ELF-1 (cell line): ENCODE results near the gene LRAT.
A peak's percentile ranks its signal among the peaks of the same experiment; 100 is the strongest.

Experiments used
- DNase-seq: peaks from one replicate; pipeline ENCODE4 v3.0.0-alpha.2; 2016; ENCODE audit warnings: low read depth, low spot score

Gene LRAT

GRCh38 chr4:154760895-154761294, 17.1 kb downstream of the LRAT start:
- no peak for DNase-seq

- DNase-seq = no peak
Measured at GRCh38 chr4:154778264-154778663, 34.5 kb downstream of the LRAT start.

DNA sequence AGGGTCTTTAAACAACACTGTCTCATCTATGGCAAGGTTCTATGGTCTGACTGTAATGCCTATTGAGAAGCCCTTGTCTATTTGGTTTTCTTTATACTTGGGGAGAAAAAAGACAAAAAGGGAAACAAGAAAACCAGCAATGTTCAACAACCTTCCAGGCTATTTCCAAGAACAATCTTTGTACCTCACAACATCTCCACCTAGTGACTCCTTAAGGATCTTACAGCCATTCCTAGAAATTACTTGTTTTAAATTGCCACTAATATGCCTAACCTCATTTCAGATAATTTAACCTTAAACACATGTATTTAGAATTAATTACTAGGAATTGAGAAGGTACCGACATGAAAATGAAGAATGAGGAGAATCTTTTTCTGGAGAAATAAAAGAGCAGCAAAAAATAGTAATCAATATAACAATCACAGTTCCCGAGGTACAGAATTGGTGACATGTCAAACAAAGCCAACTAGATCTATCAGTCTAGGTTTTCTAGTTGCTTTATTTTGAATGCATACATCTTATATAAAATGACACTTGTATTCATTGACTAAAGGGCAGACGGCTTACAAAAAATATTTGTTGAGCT, 35.7 kb downstream of the LRAT start:
- no peak for DNase-seq

DNA sequence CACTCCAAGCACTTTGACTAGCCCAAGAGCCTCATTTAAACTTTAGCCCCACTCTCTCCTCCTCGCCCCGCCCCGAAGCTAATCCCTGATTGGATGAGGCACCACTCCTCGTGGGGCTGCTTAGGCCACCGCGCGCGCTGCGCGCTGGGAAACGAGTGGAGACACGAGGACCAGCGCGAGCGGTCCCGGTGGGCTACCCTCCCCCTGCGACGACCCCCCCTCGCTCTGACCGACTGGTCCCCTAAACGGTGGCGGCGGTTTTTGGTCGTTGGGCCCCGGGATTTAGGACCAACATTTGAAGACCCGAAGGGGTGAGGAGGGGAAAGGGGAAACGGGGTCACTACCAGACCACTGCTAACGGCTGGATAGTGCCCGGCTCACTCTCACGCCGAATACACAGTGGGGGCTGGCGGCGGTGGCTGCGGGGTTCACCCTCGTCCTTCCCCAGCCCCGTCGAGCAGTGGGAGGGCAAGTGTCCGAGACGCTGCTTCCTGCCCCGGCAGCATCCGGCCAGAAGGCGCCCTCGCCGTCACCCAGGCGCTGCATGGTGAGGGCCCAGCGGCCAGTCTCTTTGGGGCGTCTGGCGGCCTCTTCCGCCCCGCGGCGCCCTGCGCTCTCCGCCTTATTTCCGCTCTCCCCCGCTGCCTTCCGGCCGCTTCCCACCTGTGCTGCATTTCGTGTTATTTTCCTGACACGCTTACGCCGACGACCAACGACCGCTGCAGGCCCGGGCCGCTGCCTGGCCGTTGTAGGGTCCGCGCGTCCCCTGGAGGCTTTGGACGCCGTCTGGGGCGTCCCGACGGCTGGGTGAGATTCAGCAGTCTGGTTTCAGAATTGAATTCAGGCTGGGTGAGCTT, 37.6 kb downstream of the LRAT start, which contains the start of gene RBM46:
RBM46 (plus strand) TSS at position 147 of the 857 bp plus-strand sequence. CDS start 15,481 bp downstream, outside the sequence.
- peak; percentile 10 for DNase-seq

DNA sequence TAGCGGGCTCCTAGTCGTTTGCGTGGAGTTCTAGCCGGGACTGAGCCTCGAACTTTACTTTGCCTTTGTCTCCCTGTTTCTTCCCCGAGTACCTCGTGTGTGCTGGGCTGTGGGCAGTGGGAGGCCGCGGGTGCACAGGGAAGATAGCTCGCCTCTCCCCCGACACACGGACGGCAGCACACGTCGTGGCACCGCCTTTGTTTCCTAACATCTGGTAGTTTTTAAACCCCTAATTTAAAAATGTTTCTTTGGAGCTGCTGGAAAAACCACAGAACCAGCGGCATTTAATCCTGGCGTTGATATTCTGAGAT, 38.1 kb downstream of the LRAT start:
- DNase-seq = no peak
